ENCODE measurements around the gene GPBAR1. TPM values are rescaled to one million over a fixed set of nuclear protein-coding genes. Genes with fewer than 3 reads are reported as not detected.
"Not testable (repeated sequence)": the region's sequence is repeated elsewhere in the genome, so short reads cannot be mapped to it uniquely, and the experiment has no call there.

The GPBAR1 gene
- total RNA-seq, 2 donors from 2014 or later, result 3.1 to 90.3 TPM

GRCh38 chr2:218310853-218311540 is 50.2 kb downstream of the GPBAR1 start:
- intact Hi-C loops (cut with DNase I), result no loop called here
- 34 to 36% methylated on average over 11 of the region's 11 CpGs for WGBS, 2 donors
- ATAC-seq (peak; percentile 41), DNase-seq (peak in 1 of 4 donors; percentile 39)
- Histone ChIP-seq H3K27me3 (no peaks in the 10 kb centered on the region), H3K36me3 (replicated peaks in 1 of 2; ENCODE audit: insufficient read depth in 1 of 2, low read depth in 2 of 2) (no peaks in the 10 kb centered on the region), H3K27ac (peak overlapping the region in 3 of 4 donors; percentile 43 to 78 (median 52)), H3K9me3 (no peaks in the 10 kb centered on the region), H3K4me3 (no peak overlapping the region), H3K4me1 (peaks cover 37% of the 10 kb centered on the region)
- no peak for TF ChIP-seq POLR2A (IDR thresholded peaks at IDR 0.05)
- no peak for TF ChIP-seq CTCF (IDR thresholded peaks at IDR 0.05)

- Histone ChIP-seq H3K27ac (peak overlapping the region in 3 of 4 donors; percentile 52 to 78 (median 53)), H3K4me1 (peaks cover 33% of the 10 kb centered on the region)
- WGBS, 2 donors, result 41 to 46% methylated on average over 11 of the region's 11 CpGs
- ATAC-seq; DNase-seq; H3K27me3 ChIP-seq; H3K9me3 ChIP-seq; intact Hi-C loops (cut with DNase I); H3K4me3 ChIP-seq; H3K36me3 ChIP-seq (replicated peaks in 1 of 2; ENCODE audit: insufficient read depth in 1 of 2, low read depth in 2 of 2): not testable (repeated sequence)
These were observed 50.9 kb downstream of the GPBAR1 start for GRCh38 chr2:218311541-218312266.

GRCh38 chr2:218312267-218312756 is 51.5 kb downstream of the GPBAR1 start:
- TF ChIP-seq POLR2A (IDR thresholded peaks at IDR 0.05) (no peak), CTCF (IDR thresholded peaks at IDR 0.05) (no peak)
- Histone ChIP-seq H3K27me3 (no peaks in the 10 kb centered on the region), H3K27ac (peak overlapping the region in 3 of 4 donors; percentile 52 to 78 (median 53)), H3K36me3 (replicated peaks in 1 of 2; ENCODE audit: insufficient read depth in 1 of 2, low read depth in 2 of 2) (no peaks in the 10 kb centered on the region), H3K4me3 (no peak overlapping the region), H3K4me1 (peaks cover 33% of the 10 kb centered on the region), H3K9me3 (no peaks in the 10 kb centered on the region)
- intact Hi-C loops (cut with DNase I), result no loop called here
- 49 to 51% methylated on average over 2 of the region's 2 CpGs for WGBS, 2 donors
- ATAC-seq, result peak; percentile 53
- peak in 1 of 4 donors; percentile 12 for DNase-seq

GRCh38 chr2:218313356-218313755 is 52.5 kb downstream of the GPBAR1 start:
- Histone ChIP-seq H3K27ac (peak overlapping the region in 3 of 4 donors; percentile 52 to 78 (median 53)), H3K27me3 (no peaks in the 10 kb centered on the region), H3K4me1 (peaks cover 30% of the 10 kb centered on the region), H3K36me3 (replicated peaks in 1 of 2; ENCODE audit: insufficient read depth in 1 of 2, low read depth in 2 of 2) (no peaks in the 10 kb centered on the region), H3K4me3 (no peak overlapping the region), H3K9me3 (no peaks in the 10 kb centered on the region)
- WGBS, 2 donors, result 50 to 58% methylated on average over 1 of the region's 1 CpG
- no peak for DNase-seq
- intact Hi-C loops (cut with DNase I), result no loop called here
- no peak for TF ChIP-seq POLR2A (IDR thresholded peaks at IDR 0.05)
- no peak for TF ChIP-seq CTCF (IDR thresholded peaks at IDR 0.05)
- no peak for ATAC-seq

Small RNA genes lying within 50 kb of the gene (microRNA-seq; reads per million reads assigned to microRNA genes)
- gene MIR6513 (ENCODE audit: borderline number of aligned reads in 2 of 2, borderline replicate concordance in 2 of 2), result 8.1 to 8.4 reads per million in 2 donors

Other genes starting within 250 kb of the GPBAR1 start
- gene RUFY4, start 191.8 kb upstream of the GPBAR1 start, total RNA-seq, result not detected
- gene CXCR2, start 135.0 kb upstream of the GPBAR1 start, total RNA-seq, result not detected
- not detected for gene CXCR1, start 94.1 kb upstream of the GPBAR1 start, total RNA-seq
- 10 to 100 TPM; 68.6 to 96.2 TPM for gene ARPC2, start 43.8 kb upstream of the GPBAR1 start, total RNA-seq
- gene AAMP, start 9.1 kb downstream of the GPBAR1 start, total RNA-seq, result 100 to 1,000 TPM in 1 of 2 donors, 10 to 100 TPM in 1; 61.5 to 114 TPM
- gene PNKD, start 9.5 kb downstream of the GPBAR1 start, total RNA-seq, result 10 to 100 TPM; 17.1 to 21.3 TPM
- 100 to 1,000 TPM; 125 to 148 TPM for gene TMBIM1, start 31.5 kb downstream of the GPBAR1 start, total RNA-seq
- gene CATIP, start 95.8 kb downstream of the GPBAR1 start, total RNA-seq, result under 1 TPM; 0.33 to 0.52 TPM
- 1 to 10 TPM; 3.0 to 7.3 TPM for gene SLC11A1, start 121.3 kb downstream of the GPBAR1 start, total RNA-seq
- gene CTDSP1, start 138.9 kb downstream of the GPBAR1 start, total RNA-seq, result 10 to 100 TPM; 67.2 to 98.9 TPM
- gene VIL1, start 158.1 kb downstream of the GPBAR1 start, total RNA-seq, result 10 to 100 TPM; 15.3 to 15.8 TPM

Measured in body of pancreas (tissue), 4 donors.